Left hindlimb (tissue), 1 donor: ENCODE results near the gene XK.
"Not testable (repeated sequence)": the region's sequence is repeated elsewhere in the genome, so short reads cannot be mapped to it uniquely, and the experiment has no call there.

Source experiments
- DNase-seq: peaks from one replicate; pipeline ENCODE4 v3.0.0-alpha.2; 2018

Gene XK

GRCh38 chrX:37757082-37757481, 71.5 kb downstream of the XK start:
- no peak for DNase-seq

DNA sequence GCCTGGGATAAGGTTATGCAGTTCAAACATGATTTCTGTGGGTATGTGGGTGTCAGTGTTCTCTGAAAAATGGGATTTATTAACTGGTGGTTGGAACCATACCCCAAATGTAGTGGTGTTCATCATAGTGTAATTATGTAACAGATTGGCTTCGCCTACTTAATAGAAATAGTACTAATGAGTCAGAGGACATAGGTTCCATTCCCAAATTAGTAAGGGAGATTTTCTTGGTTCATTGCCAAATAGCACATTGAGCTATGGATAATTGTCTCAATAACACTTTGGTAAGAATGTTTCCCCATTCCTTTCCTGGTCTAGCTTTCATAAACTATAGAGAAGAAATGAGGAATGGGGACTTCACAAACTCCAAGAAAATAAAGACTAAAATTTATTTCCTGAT, 73.8 kb downstream of the XK start:
- no peak for DNase-seq

DNA sequence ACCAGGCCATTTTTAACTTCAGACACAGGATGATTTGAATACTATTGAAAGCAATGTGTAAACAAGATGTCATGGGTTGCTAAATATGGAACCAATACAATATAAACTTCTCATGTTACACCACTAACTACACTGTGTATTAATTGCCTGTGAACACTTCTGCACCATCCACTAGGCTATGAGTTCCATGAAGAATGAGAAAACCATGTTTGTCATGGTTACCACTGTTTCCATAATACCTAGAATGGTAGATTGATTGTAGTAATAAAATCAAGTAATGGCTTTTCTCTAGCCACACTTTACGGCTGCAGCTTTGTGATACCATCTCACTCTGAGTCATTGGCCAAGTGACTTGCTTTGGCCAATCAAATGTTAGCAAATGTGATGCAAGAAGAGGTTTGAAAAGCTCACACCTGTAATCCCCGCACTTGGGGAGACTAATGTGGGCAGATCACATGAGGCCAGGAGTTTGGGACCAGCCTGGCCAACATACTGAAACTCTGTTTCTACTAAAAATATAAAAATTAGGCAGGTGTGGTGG, 74.4 kb downstream of the XK start:
- DNase-seq: no peak

DNA sequence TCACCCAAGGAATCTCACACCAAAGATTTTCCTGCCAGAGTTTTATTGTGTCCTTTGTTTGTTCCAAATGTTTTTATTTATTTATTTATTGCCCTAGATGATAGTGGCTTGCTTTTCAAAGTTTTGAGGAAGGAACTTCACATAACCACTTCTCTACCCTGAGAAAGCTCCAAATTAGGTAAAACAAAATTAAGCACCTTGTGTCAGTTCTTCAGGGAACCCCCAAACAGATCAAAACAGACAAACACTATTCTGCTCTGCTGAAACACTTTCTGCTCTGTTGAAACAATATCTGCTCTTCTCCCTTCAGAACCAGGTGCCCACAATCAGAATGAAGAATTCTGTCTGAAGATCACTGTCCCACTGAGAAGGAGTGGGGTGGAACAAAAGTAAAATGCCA, 77.8 kb downstream of the XK start:
- no peak for DNase-seq

GRCh38 chrX:37765507-37765906, 79.9 kb downstream of the XK start:
- DNase-seq: no peak

GRCh38 chrX:37767430-37767829, 81.8 kb downstream of the XK start:
- DNase-seq: no peak

DNA sequence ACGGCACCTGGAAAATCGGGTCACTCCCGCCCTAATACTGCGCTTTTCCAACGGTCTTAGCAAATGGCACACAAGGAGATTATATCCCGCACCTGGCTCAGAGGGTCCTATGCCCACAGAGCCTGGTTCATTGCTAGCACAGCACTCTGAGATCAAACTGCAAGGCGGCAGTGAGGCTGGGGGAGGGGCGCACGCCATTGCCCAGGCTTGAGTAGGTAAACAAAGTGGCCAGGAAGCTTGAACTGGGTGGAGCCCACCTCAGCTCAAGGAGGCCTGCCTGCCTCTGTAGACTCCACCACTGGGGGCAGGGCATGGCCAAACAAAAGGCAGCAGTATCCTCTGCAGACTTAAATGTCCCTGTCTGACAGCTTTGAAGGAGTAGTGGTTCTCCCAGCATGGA, 83.3 kb downstream of the XK start:
- not testable (repeated sequence) for DNase-seq

- DNase-seq: no peak
These were observed 90.8 kb downstream of the XK start for GRCh38 chrX:37776283-37776986.

DNA sequence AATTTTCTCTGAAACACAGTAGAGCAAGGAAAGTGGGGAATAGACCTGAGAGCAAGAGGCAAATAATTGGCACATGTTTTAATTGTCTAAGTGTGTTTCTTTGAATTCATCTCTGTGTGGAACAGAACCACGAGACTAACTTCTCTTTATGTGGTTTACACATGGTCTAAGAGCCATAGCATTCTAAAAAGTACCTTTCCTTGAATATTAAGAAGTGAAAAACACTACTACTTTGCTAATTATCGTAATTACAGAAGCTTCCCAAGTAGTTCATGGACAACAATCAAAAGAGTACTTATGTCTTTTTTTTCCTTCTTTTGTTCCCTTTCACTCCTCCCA, 91.4 kb downstream of the XK start:
- no peak for DNase-seq

- DNase-seq: no peak
These were observed 94.3 kb downstream of the XK start, which contains the start of gene CYBB for GRCh38 chrX:37779857-37780256. Gene CYBB, plus strand, starts transcription at chrX:37780059. Its CDS starts 19 bp downstream, at chrX:37780078.

DNA sequence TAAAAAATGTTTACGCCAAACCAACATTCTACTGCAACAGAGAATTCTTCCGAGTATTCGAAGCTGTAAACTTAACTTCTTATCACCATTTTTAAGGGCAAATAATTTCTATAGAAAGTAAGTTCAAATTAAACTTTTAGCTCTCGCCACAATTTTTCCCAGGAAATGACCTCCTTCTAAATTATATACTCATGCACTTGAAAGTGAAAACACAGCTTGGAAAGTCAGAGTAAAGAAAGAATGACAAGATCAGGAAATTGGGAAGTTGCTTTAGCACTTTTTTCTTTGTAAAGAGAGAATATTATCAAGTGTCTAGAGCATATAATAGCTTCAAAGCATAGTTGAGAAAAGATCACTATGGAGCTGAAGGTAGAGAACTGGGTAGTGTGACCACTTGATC, 95.5 kb downstream of the XK start:
- no peak for DNase-seq
